C4-2B (cell line): ENCODE results near the gene MYBPC2.

ENCODE experiments used
- H3K27ac ChIP-seq: fragments of 450-650 bp; 2 replicates; pipeline ENCODE4 v1.5.1; 2017
- ZFX ChIP-seq: fragments of 450-650 bp; IDR thresholded peaks from 2 replicates; pipeline ENCODE4 v1.6.1; 2017
- TF ChIP-seq, protein P1 (sequence below): fragments of 450-650 bp; conservative IDR thresholded peaks from 2 replicates; pipeline ENCODE4 v1.5.1; 2017; ENCODE audit warnings: mild to moderate bottlenecking

Gene MYBPC2

DNA sequence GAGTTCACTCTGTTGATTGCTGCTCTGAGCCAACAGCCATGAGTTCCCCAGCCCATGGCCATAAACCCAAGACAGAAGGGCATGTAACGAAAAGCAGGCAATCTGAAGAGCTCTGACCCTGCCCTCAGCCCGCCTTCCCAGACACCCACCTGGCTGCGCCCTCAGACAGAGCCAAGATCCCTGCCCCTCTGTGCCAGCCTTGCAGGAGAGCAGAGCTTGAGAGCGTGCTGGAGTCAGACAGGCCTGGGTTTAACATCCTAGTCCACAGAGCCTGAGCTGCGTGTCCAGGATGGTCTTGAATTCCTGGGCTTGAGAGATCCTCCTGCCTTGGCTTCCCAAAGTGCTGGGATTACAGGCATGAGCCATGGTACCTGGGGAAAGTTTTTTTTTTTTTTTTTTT lies 24.6 kb downstream of the MYBPC2 start:
- no peak for TF ChIP-seq ZFX
- TF ChIP-seq, protein P1, sequence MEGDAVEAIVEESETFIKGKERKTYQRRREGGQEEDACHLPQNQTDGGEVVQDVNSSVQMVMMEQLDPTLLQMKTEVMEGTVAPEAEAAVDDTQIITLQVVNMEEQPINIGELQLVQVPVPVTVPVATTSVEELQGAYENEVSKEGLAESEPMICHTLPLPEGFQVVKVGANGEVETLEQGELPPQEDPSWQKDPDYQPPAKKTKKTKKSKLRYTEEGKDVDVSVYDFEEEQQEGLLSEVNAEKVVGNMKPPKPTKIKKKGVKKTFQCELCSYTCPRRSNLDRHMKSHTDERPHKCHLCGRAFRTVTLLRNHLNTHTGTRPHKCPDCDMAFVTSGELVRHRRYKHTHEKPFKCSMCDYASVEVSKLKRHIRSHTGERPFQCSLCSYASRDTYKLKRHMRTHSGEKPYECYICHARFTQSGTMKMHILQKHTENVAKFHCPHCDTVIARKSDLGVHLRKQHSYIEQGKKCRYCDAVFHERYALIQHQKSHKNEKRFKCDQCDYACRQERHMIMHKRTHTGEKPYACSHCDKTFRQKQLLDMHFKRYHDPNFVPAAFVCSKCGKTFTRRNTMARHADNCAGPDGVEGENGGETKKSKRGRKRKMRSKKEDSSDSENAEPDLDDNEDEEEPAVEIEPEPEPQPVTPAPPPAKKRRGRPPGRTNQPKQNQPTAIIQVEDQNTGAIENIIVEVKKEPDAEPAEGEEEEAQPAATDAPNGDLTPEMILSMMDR: no peak
- no peak overlapping the region for H3K27ac ChIP-seq

- TF ChIP-seq, protein P1: no peak
- TF ChIP-seq ZFX: no peak
Measured at GRCh38 chr19:50458396-50459066, 25.8 kb downstream of the MYBPC2 start.

DNA sequence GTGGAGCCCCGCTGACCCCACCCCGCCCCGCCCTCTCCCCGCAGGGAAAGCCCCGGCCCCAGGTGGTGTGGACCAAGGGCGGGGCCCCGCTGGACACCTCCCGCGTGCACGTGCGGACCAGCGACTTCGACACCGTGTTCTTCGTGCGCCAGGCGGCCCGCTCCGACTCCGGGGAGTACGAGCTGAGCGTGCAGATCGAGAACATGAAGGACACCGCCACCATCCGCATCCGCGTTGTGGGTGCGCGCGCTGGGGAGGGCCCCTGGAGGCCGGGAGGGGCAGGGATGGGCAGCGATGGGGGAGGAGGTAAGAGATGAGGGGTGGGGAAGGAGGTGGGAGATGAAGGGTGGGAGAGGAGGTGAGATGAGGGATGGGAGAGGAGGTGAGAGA lies 26.4 kb downstream of the MYBPC2 start:
- no peak overlapping the region for H3K27ac ChIP-seq
- TF ChIP-seq ZFX: no peak
- TF ChIP-seq, protein P1: no peak

More at GRCh38 chr19:50458396-50459066, 25.8 kb downstream of the MYBPC2 start:
- no peak overlapping the region for H3K27ac ChIP-seq

- H3K27ac ChIP-seq: no peak overlapping the region
- TF ChIP-seq, protein P1: no peak
- TF ChIP-seq ZFX: no peak
Measured at GRCh38 chr19:50459638-50460037, 26.9 kb downstream of the MYBPC2 start.

- TF ChIP-seq, protein P1: no peak
- no peak for TF ChIP-seq ZFX
- no peak overlapping the region for H3K27ac ChIP-seq
Measured at GRCh38 chr19:50460161-50460765, 27.6 kb downstream of the MYBPC2 start.

GRCh38 chr19:50461066-50461875 lies 28.6 kb downstream of the MYBPC2 start:
- no peak for TF ChIP-seq ZFX
- TF ChIP-seq, protein P1: peak; percentile 92

DNA sequence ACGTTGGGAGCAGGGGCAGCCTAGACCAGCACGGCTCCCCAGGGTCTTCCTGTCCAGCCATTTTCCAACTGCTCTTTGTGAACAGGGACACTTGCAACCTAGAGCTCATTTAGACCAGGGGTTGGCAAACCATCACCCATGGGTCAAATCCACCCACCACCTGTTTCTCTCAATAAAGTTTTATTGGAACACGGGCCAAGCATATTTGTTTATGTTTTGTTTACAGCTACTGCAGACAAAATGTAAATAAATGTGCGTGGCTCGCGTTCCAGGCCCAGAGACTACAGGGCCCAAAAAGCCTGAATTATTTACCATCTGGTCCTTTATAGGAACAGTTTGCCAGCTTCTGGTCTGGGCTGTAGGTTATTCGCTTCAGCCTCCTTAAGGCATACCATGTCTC lies 30.3 kb downstream of the MYBPC2 start:
- TF ChIP-seq, protein P1: no peak
- H3K27ac ChIP-seq: no peak overlapping the region

More at GRCh38 chr19:50461066-50461875, 28.6 kb downstream of the MYBPC2 start:
- H3K27ac ChIP-seq: no peak overlapping the region
